ENCODE data around the gene FRMPD2.

DNA sequence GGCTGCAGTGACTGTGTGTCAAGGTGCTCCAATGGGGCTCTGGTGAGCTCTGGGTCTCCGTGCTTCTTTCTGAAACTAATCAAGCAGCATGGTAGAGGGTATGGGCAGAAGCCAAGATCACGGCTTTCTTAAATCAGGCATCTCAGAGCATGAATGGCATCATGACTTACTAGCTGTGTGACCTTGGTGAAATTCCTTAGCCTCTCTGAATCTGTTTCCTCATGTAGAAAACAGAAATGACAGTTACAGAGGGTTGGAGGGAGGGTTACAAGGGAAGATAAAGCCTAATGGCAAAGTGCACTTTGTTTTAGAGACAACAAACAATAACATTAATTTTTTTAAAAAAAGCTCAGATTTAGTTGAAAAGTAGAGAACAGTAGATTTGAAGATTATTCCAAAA lies 34.9 kb downstream of the FRMPD2 start:
- TF ChIP-seq, protein P1, sequence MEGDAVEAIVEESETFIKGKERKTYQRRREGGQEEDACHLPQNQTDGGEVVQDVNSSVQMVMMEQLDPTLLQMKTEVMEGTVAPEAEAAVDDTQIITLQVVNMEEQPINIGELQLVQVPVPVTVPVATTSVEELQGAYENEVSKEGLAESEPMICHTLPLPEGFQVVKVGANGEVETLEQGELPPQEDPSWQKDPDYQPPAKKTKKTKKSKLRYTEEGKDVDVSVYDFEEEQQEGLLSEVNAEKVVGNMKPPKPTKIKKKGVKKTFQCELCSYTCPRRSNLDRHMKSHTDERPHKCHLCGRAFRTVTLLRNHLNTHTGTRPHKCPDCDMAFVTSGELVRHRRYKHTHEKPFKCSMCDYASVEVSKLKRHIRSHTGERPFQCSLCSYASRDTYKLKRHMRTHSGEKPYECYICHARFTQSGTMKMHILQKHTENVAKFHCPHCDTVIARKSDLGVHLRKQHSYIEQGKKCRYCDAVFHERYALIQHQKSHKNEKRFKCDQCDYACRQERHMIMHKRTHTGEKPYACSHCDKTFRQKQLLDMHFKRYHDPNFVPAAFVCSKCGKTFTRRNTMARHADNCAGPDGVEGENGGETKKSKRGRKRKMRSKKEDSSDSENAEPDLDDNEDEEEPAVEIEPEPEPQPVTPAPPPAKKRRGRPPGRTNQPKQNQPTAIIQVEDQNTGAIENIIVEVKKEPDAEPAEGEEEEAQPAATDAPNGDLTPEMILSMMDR (IDR thresholded peaks at IDR 0.05; ENCODE audit: low read length): no peak
- no peak for TF ChIP-seq EZH2 (IDR thresholded peaks at IDR 0.05; ENCODE audit: borderline replicate concordance, low read length)
